Measurements from ENCODE around the gene GTF2E1. TPM values are rescaled to one million over a fixed set of nuclear protein-coding genes. Genes with fewer than 3 reads are reported as not detected.

GTF2E1 gene
- total RNA-seq, 2 donors from 2014 or later = 6.8 to 9.6 TPM

DNA sequence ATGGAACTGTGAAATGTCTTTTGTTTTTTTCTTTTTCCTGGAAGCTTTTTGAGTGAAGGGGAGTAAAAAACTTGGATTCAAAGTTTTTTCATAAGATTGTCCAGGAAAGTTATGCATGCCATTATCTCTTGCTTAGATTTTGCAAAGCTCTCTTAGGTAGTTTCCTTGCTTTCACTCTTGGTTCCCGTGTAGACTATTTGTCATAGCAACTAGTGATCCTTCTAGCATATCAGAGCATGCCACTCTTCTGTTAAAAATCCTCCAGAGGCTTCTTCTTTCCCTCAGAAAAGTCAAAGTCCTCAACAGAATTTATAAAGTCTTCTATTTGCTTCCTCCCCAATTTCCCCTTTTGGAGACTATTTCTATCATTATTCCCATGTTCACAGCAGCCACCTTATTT is 21.1 kb downstream of the GTF2E1 start:
- Histone ChIP-seq H3K4me1 (peaks cover 0 to 12% of the 10 kb centered on the region in 2 donors), H3K4me3 (no peak overlapping the region), H3K27me3 (no peaks in the 10 kb centered on the region), H3K27ac (no peak overlapping the region), H3K36me3 (no peaks in the 10 kb centered on the region), H3K9me3 (no peaks in the 10 kb centered on the region)
- DNase-seq (ENCODE audit: low spot score) = no peak
- TF ChIP-seq, protein P1, sequence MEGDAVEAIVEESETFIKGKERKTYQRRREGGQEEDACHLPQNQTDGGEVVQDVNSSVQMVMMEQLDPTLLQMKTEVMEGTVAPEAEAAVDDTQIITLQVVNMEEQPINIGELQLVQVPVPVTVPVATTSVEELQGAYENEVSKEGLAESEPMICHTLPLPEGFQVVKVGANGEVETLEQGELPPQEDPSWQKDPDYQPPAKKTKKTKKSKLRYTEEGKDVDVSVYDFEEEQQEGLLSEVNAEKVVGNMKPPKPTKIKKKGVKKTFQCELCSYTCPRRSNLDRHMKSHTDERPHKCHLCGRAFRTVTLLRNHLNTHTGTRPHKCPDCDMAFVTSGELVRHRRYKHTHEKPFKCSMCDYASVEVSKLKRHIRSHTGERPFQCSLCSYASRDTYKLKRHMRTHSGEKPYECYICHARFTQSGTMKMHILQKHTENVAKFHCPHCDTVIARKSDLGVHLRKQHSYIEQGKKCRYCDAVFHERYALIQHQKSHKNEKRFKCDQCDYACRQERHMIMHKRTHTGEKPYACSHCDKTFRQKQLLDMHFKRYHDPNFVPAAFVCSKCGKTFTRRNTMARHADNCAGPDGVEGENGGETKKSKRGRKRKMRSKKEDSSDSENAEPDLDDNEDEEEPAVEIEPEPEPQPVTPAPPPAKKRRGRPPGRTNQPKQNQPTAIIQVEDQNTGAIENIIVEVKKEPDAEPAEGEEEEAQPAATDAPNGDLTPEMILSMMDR (IDR thresholded peaks at IDR 0.05) = no peak

- H3K9me3 ChIP-seq = no peaks in the 10 kb centered on the region
- H3K4me3 ChIP-seq = no peak overlapping the region
- no peak overlapping the region for H3K27ac ChIP-seq
- peaks cover 0 to 12% of the 10 kb centered on the region in 2 donors for H3K4me1 ChIP-seq
- TF ChIP-seq, protein P1 (IDR thresholded peaks at IDR 0.05) = no peak
- no peaks in the 10 kb centered on the region for H3K36me3 ChIP-seq
- H3K27me3 ChIP-seq = no peaks in the 10 kb centered on the region
- no peak for DNase-seq (ENCODE audit: low spot score)
These were observed 21.7 kb downstream of the GTF2E1 start for GRCh38 chr3:120764206-120764605.

DNA sequence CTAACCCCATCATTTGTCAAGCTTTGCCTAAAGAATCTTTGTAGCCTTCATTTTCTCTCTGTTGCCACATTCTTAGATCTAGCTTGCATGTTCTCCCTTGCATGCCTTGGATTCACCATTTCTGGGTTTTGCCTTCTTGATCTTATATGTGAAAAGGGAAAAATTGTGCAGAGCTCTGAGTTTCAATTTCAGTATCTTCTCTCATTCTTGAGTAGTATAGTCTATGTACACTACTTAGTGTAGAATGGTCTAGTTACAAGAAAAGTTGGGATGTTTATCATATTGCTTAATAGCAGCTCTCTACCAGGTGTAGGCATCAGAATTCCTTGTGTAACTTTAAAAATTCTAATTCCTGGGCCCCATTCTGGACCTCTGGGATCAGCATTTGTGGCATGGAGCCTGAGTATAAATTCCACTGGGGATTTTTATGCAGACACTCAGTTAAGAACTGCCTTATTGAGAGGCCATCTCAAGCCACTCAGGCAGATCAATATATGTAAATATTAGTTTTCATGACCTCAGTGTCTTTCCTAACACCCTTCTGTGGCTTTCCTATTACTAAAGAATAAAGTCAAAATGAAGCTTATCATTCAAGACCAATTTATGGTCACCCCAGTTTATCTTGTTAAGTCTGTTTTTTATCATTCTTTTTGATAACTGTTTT is 23.4 kb downstream of the GTF2E1 start:
- peaks cover 0 to 12% of the 10 kb centered on the region in 2 donors for H3K4me1 ChIP-seq
- H3K36me3 ChIP-seq = no peaks in the 10 kb centered on the region

DNA sequence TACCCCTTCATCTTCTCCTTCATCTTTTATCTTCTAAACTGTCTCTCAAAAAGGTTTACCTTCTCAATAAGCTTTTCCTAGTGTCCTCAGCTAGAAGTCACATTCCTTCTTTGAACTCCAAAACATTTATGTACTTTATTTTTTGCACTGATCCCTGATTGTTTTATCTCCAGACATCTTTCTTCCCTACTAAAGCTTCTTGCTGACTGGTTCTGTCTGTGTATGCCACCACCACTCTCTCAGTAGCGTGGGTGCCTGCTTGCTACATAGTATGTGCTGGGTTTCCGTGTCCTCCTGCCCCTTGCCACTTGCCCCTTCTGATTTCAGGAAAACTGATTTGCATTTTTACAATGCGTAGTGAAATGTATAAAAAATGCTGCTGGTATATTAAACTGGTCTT is 24.0 kb downstream of the GTF2E1 start:
- no peaks in the 10 kb centered on the region for H3K27me3 ChIP-seq
- no peak for DNase-seq (ENCODE audit: low spot score)
- H3K4me1 ChIP-seq = peaks cover 0 to 12% of the 10 kb centered on the region in 2 donors

More for the DNA sequence above, 23.4 kb downstream of the GTF2E1 start:
- Histone ChIP-seq H3K27me3 (no peaks in the 10 kb centered on the region), H3K27ac (no peak overlapping the region), H3K9me3 (no peaks in the 10 kb centered on the region), H3K4me3 (no peak overlapping the region)
- TF ChIP-seq, protein P1 (IDR thresholded peaks at IDR 0.05) = no peak
- DNase-seq (ENCODE audit: low spot score) = no peak

DNA sequence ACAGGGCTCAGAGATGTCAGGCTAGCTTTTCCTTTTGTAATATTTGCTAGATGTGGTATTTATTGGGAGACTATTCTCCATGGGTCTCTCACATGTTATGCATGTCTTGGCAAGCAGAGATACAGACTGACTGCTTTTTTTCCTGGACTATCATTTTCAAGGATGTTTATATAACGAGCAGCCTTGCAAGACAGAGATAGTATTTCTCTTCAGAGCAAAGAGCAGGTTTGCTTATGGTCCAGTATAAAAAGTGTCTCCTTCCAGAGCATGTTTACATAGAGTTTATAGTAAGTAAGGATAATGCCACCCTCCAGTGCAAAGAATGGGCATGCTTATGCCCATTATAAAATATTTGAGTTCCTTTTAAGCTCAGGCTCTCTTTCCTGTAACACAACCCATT is 24.6 kb downstream of the GTF2E1 start:
- DNase-seq (ENCODE audit: low spot score) = no peak
- no peak overlapping the region for H3K4me3 ChIP-seq
- H3K27ac ChIP-seq = no peak overlapping the region
- H3K36me3 ChIP-seq = no peaks in the 10 kb centered on the region
- peaks cover 0 to 12% of the 10 kb centered on the region in 2 donors for H3K4me1 ChIP-seq
- H3K9me3 ChIP-seq = no peaks in the 10 kb centered on the region
- no peaks in the 10 kb centered on the region for H3K27me3 ChIP-seq
- TF ChIP-seq, protein P1 (IDR thresholded peaks at IDR 0.05) = no peak

More for the DNA sequence above, 24.0 kb downstream of the GTF2E1 start:
- no peak overlapping the region for H3K27ac ChIP-seq
- no peak overlapping the region for H3K4me3 ChIP-seq
- TF ChIP-seq, protein P1 (IDR thresholded peaks at IDR 0.05) = no peak
- no peaks in the 10 kb centered on the region for H3K36me3 ChIP-seq
- no peaks in the 10 kb centered on the region for H3K9me3 ChIP-seq

DNA sequence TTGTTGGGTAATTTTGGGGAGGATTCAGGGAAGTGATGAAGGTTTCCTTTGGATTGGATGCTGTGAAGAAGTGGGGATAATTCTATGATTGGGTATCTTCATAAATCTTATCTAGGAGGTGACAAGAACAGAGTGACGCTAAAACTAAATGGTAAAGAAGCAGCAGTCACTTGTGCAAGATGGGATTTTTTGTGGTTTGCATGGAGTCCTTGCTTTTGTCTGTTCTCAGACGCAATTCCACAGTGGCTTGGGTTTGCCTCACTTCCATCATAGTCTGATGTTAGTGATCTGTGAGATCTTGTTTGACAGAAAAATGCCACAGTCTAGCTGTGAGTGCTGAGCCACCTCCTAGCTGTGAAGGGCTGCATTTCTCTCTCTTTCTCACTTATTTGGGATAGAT is 26.9 kb downstream of the GTF2E1 start:
- TF ChIP-seq, protein P1 (IDR thresholded peaks at IDR 0.05) = no peak
- H3K27me3 ChIP-seq = no peaks in the 10 kb centered on the region
- peaks cover 0 to 12% of the 10 kb centered on the region in 2 donors for H3K4me1 ChIP-seq
- DNase-seq (ENCODE audit: low spot score) = no peak
- H3K36me3 ChIP-seq = no peaks in the 10 kb centered on the region
- no peak overlapping the region for H3K4me3 ChIP-seq
- no peak overlapping the region for H3K27ac ChIP-seq
- H3K9me3 ChIP-seq = no peaks in the 10 kb centered on the region

Measured in right atrium auricular region (tissue), 2 donors.